Breast epithelium (tissue), 3 donors: Measurements from ENCODE around the gene WIPF2.

Experiments
- POLR2A ChIP-seq: fragments of 450-650 bp; IDR thresholded peaks from one replicate; pipeline ENCODE4 v1.6.1; 2016; ENCODE audit warnings: antibody characterized with exemption, mild to moderate bottlenecking, moderate library complexity
- POLR2AphosphoS5 ChIP-seq, 3 donors: sonication (generic); formaldehyde crosslinking; IDR thresholded peaks; one replicate each; pipeline ENCODE4 v1.6.1; 2017; ENCODE audit warnings: antibody characterized with exemption in 3 of 3
- TF ChIP-seq, protein P1 (sequence below), 3 donors: fragments of 450-650 bp; IDR thresholded peaks; one replicate each; pipeline ENCODE4 v1.5.1; 2016 to 2017; ENCODE audit warnings: antibody characterized with exemption in 3 of 3, mild to moderate bottlenecking in 3 of 3, moderate library complexity in 3 of 3

DNA sequence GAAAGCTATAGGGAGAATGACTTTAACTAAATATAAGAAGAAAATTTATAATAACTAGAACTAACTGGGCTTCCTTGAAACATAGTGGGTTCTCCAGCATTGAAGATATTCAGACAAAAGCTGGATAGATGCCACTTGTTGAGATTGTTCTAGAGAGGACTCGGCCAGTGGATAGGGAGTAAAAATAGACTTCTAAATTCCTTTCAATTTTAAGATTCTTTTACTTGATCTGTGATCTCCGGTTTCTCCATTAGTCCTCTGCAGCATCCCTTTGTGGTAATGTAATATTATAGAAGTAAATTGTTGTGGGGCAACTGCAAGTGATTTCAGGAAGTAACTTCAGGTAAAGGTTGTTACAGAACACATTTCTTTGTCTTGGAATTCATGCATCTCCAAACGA lies 79.6 kb downstream of the WIPF2 start:
- TF ChIP-seq, protein P1, sequence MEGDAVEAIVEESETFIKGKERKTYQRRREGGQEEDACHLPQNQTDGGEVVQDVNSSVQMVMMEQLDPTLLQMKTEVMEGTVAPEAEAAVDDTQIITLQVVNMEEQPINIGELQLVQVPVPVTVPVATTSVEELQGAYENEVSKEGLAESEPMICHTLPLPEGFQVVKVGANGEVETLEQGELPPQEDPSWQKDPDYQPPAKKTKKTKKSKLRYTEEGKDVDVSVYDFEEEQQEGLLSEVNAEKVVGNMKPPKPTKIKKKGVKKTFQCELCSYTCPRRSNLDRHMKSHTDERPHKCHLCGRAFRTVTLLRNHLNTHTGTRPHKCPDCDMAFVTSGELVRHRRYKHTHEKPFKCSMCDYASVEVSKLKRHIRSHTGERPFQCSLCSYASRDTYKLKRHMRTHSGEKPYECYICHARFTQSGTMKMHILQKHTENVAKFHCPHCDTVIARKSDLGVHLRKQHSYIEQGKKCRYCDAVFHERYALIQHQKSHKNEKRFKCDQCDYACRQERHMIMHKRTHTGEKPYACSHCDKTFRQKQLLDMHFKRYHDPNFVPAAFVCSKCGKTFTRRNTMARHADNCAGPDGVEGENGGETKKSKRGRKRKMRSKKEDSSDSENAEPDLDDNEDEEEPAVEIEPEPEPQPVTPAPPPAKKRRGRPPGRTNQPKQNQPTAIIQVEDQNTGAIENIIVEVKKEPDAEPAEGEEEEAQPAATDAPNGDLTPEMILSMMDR (IDR thresholded peaks at IDR 0.05), result no peak
- TF ChIP-seq POLR2A (no peak), POLR2AphosphoS5 (IDR thresholded peaks at IDR 0.05) (no peak)
